Thoracic aorta (tissue), 2 donors: ENCODE results near the gene GRB10. TPM values are rescaled to one million over a fixed set of nuclear protein-coding genes. Genes with fewer than 3 reads are reported as not detected.

Experiments
- ATAC-seq: fragments of 150-250 bp; one replicate; pipeline ENCODE4 v1.8.0; 2017; ENCODE audit warnings: low read depth; ENCODE audit not compliant: insufficient number of reproducible peaks, low FRiP score
- DNase-seq: peaks from one replicate; pipeline ENCODE4 v3.0.0-alpha.2; 2020; ENCODE audit warnings: low spot score
- H3K27ac ChIP-seq, 2 donors: fragments of 200-600 bp; sonication (generic); 1 replicate in 1 of 2; 2 replicates in 1 of 2; pipeline ENCODE4 v1.5.1; 2016; ENCODE audit warnings: mild to moderate bottlenecking in 2 of 2, moderate library complexity in 2 of 2
- H3K27me3 ChIP-seq: fragments of 200-600 bp; sonication (generic); replicated peaks from 2 replicates; pipeline ENCODE4 v1.6.0; 2016; ENCODE audit warnings: mild to moderate bottlenecking; ENCODE audit not compliant: insufficient read depth
- H3K36me3 ChIP-seq: fragments of 200-600 bp; sonication (generic); one replicate; pipeline ENCODE4 v1.5.1; 2016
- H3K4me1 ChIP-seq, 2 donors: fragments of 200-600 bp; sonication (generic); 1 replicate in 1 of 2; 2 replicates in 1 of 2; pipeline versions ENCODE4 v1.5.1 to v1.6.0; 2016; ENCODE audit warnings: low read depth in 2 of 2, mild to moderate bottlenecking in 1 of 2; ENCODE audit not compliant: control insufficient read depth in 1 of 2
- H3K4me3 ChIP-seq: fragments of 200-600 bp; sonication (generic); 2 replicates; pipeline ENCODE4 v1.5.1; 2016; ENCODE audit warnings: mild to moderate bottlenecking
- H3K9me3 ChIP-seq: fragments of 200-600 bp; sonication (generic); 2 replicates; pipeline ENCODE4 v1.5.1; 2016
- CTCF ChIP-seq: fragments of 200-600 bp; sonication (generic); IDR thresholded peaks from one replicate; pipeline ENCODE4 v1.5.1; 2019; ENCODE audit warnings: antibody characterized with exemption
- total RNA-seq, 2 donors: library from RNA; depleted of rRNA; stranded (reverse); fragments of >200 nt; gene quantifications; one replicate each; pipeline versions ENCODE4 v1.1.0 to v1.2.3, GENCODE V29; 2016

GRB10 gene
- total RNA-seq, 2 donors from 2014 or later, result 59.2 to 104 TPM

- ATAC-seq, result no peak
- no peaks in the 10 kb centered on the region for H3K27me3 ChIP-seq
- H3K4me3 ChIP-seq, result no peak overlapping the region
- no peak for DNase-seq
- no peaks in the 10 kb centered on the region for H3K4me1 ChIP-seq
- no peak for TF ChIP-seq CTCF
- H3K36me3 ChIP-seq, result peaks cover 13% of the 10 kb centered on the region
- H3K9me3 ChIP-seq, result no peaks in the 10 kb centered on the region
- no peak overlapping the region for H3K27ac ChIP-seq
Observed at GRCh38 chr7:50594734-50595485, 187.8 kb downstream of the GRB10 start.

DNA sequence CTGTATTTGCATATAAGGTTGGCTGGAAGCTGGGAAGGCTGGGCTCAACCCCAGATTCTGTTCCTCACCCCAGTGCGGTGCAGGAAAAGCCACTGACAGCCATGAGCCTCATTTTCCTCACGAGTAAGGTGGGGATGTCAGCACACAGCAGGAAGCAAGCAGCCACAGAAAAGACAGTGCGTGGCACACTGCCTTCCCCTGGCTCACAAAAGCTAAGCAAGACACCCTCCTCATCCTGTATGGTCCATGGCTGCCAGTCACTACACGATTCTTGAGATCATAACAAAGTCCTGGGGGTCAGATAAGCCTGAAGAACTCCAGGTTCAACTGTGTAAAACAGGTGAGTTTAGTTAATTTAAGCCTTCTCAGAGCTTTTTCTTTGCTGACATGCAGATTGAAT lies 188.6 kb downstream of the GRB10 start:
- ATAC-seq, result no peak
- H3K36me3 ChIP-seq, result peaks cover 13% of the 10 kb centered on the region

DNA sequence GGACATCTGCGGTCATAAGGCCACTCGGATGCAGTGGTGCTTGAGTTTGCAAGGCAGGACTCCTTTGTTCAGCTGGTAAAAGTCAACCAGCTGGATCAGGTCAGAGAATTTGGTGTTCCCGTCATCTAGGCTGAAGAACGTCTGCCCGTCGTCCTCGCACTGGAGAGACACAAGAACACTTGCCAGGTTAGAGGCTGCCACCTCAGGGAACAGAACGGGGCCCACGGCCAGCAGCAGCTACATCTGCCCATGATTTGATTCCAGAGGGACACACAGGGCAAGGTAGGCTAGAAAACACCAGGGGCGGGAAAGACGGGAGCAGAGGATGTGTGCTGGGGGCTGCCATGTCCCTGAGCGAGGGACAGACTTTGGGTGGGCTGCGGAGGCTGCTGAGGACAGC lies 189.8 kb downstream of the GRB10 start:
- DNase-seq (no peak), ATAC-seq (no peak)
- H3K4me1 ChIP-seq, result no peaks in the 10 kb centered on the region
- H3K27ac ChIP-seq, result no peak overlapping the region
- no peak for TF ChIP-seq CTCF
- H3K4me3 ChIP-seq, result no peak overlapping the region
- H3K27me3 ChIP-seq, result no peaks in the 10 kb centered on the region
- H3K36me3 ChIP-seq, result peaks cover 13% of the 10 kb centered on the region
- H3K9me3 ChIP-seq, result no peaks in the 10 kb centered on the region

More for the DNA sequence above, 188.6 kb downstream of the GRB10 start:
- Histone ChIP-seq H3K9me3 (no peaks in the 10 kb centered on the region), H3K4me3 (no peak overlapping the region), H3K27ac (no peak overlapping the region), H3K27me3 (no peaks in the 10 kb centered on the region), H3K4me1 (no peaks in the 10 kb centered on the region)
- no peak for DNase-seq
- TF ChIP-seq CTCF, result no peak

DNA sequence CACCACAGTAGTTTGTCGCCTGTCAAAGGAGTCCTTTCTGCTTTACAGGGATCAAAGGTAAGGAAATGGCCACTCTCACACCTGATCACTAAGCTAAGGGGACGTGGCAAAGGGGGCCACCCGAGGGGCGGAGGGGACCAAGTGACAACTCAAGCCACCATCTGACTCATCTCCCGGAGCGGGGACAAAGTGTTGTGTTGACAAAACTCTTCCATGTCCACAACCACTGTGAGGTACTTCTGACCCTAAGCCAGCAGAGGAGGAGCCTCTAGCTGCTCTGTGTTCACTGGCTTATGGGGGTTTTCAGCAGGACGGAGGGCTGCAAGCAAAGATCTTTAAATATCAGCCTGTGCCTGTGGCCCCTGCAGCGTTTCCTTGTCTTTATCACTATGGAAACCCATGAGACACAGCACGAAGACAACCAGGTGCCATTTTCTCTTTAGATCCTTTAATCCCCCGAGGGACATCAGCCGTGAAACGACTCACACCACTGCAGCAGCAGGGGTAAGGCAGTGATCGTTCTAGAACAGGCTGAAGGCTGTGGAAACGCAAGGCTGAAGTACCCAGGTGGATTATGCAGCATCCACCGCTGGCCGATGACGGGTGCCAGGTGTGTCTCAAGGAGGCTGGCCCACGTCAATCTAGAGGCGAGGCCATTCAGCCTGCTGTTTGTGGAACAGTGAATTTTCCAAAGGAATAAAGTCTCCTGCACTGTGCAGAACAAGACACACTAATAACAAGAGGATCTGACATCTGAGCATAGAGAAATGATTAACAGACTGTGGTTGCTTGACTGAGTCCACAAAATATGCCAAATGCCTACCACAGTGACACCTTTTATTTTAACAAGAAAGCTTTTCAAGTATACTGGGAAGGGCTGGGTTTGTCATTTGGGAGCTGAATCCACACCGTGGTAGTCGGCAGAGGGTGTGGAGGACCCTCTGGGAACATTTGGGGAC lies 190.9 kb downstream of the GRB10 start:
- no peaks in the 10 kb centered on the region for H3K9me3 ChIP-seq
- no peaks in the 10 kb centered on the region for H3K27me3 ChIP-seq
- peaks cover 13% of the 10 kb centered on the region for H3K36me3 ChIP-seq
- H3K27ac ChIP-seq, result no peak overlapping the region
- no peaks in the 10 kb centered on the region for H3K4me1 ChIP-seq
- H3K4me3 ChIP-seq, result no peak overlapping the region
- no peak for DNase-seq
- TF ChIP-seq CTCF, result no peak
- ATAC-seq, result no peak

DNA sequence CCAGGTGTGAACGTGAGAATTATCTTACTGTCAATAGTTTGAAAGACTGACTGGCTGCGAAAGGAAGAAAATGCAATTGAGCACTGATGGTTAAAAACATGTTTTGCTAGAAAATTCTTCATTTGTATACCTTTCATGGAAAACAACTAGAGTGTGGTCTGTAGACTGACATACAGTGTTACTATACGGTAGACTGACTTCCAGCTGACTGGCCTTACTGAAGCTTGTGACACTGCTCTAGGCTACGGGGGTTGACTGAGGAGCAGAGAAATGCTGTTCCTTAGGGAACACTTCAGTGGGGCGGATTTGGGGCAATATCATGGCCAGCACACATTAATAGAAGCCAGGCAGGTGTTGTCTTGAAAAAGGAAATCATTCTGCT lies 191.6 kb downstream of the GRB10 start:
- ATAC-seq (no peak), DNase-seq (no peak)
- Histone ChIP-seq H3K9me3 (no peaks in the 10 kb centered on the region), H3K27ac (no peak overlapping the region), H3K36me3 (peaks cover 13% of the 10 kb centered on the region), H3K27me3 (no peaks in the 10 kb centered on the region), H3K4me3 (no peak overlapping the region), H3K4me1 (no peaks in the 10 kb centered on the region)
- TF ChIP-seq CTCF, result no peak
